ENCODE results near the gene SLC10A6.

The SLC10A6 gene

GRCh38 chr4:86809809-86810208, 39.4 kb downstream of the SLC10A6 start:
- in situ Hi-C loops (cut with MboI; ENCODE audit: low sequenced_read_pairs), result no loop called here

- in situ Hi-C loops (cut with MboI; ENCODE audit: low sequenced_read_pairs), result no loop called here
Observed at GRCh38 chr4:86791126-86791525, 58.1 kb downstream of the SLC10A6 start.

- in situ Hi-C loops (cut with MboI; ENCODE audit: low sequenced_read_pairs), result no loop called here
Observed at GRCh38 chr4:86788826-86789225, 60.4 kb downstream of the SLC10A6 start.

- in situ Hi-C loops (cut with MboI; ENCODE audit: low sequenced_read_pairs), result no loop called here
Observed at GRCh38 chr4:86778175-86778574, 71.0 kb downstream of the SLC10A6 start.

DNA sequence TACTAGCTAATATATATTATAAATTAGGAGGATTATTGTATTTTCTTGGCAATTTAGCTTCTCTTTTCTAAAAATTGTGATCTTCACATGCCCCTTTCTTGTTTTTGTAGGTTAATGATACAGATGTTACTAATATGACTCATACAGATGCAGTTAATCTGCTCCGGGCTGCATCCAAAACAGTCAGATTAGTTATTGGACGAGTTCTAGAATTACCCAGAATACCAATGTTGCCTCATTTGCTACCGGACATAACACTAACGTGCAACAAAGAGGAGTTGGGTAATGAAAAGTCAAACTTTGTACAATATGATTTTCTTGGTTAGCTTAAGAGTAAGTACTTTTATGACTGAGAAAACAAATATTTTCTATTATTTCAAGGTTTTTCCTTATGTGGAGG, 74.1 kb downstream of the SLC10A6 start:
- in situ Hi-C loops (cut with MboI; ENCODE audit: low sequenced_read_pairs), result no loop called here
